ENCODE data around the gene SLC37A3. TPM values are rescaled to one million over a fixed set of nuclear protein-coding genes. Genes with fewer than 3 reads are reported as not detected.
"Not testable (repeated sequence)": the region's sequence is repeated elsewhere in the genome, so short reads cannot be mapped to it uniquely, and the experiment has no call there.

SLC37A3 gene
- total RNA-seq, 1 donor from 2014 or later: 7.5 TPM

- no peak for TF ChIP-seq CTCF (IDR thresholded peaks at IDR 0.05; ENCODE audit: borderline replicate concordance)
- no peak overlapping the region for H3K27ac ChIP-seq (replicated peaks)
- no peak for DNase-seq
- no peak overlapping the region for H3K4me3 ChIP-seq
- peaks cover 16% of the 10 kb centered on the region for H3K4me1 ChIP-seq
- H3K36me3 ChIP-seq: no peaks in the 10 kb centered on the region
- intact Hi-C loops (cut with micrococcal nuclease): no loop called here
- H3K9me3 ChIP-seq (replicated peaks): peaks cover 5% of the 10 kb centered on the region
- no peaks in the 10 kb centered on the region for H3K27me3 ChIP-seq (ENCODE audit: low read depth)
Measured at GRCh38 chr7:140324714-140325113, 73.6 kb downstream of the SLC37A3 start.

- no peak overlapping the region for H3K27ac ChIP-seq (replicated peaks)
- H3K9me3 ChIP-seq (replicated peaks): peaks cover 8% of the 10 kb centered on the region
- peaks cover 16% of the 10 kb centered on the region for H3K4me1 ChIP-seq
- intact Hi-C loops (cut with micrococcal nuclease): no loop called here
- no peak for DNase-seq
- H3K36me3 ChIP-seq: no peaks in the 10 kb centered on the region
- TF ChIP-seq CTCF (IDR thresholded peaks at IDR 0.05; ENCODE audit: borderline replicate concordance): no peak
- H3K4me3 ChIP-seq: no peak overlapping the region
- no peaks in the 10 kb centered on the region for H3K27me3 ChIP-seq (ENCODE audit: low read depth)
Measured at GRCh38 chr7:140322759-140323158, 75.6 kb downstream of the SLC37A3 start.

- H3K4me3 ChIP-seq; DNase-seq; H3K9me3 ChIP-seq (replicated peaks); H3K27ac ChIP-seq (replicated peaks); H3K36me3 ChIP-seq; H3K27me3 ChIP-seq (ENCODE audit: low read depth); intact Hi-C loops (cut with micrococcal nuclease): not testable (repeated sequence)
- peaks cover 20% of the 10 kb centered on the region for H3K4me1 ChIP-seq
Measured at GRCh38 chr7:140320078-140320477, 78.3 kb downstream of the SLC37A3 start.

- no peaks in the 10 kb centered on the region for H3K36me3 ChIP-seq
- no peaks in the 10 kb centered on the region for H3K27me3 ChIP-seq (ENCODE audit: low read depth)
- no peak overlapping the region for H3K27ac ChIP-seq (replicated peaks)
- intact Hi-C loops (cut with micrococcal nuclease): no loop called here
- H3K4me1 ChIP-seq: peaks cover 20% of the 10 kb centered on the region
- no peak for DNase-seq
- H3K9me3 ChIP-seq (replicated peaks): peaks cover 8% of the 10 kb centered on the region
- TF ChIP-seq CTCF (IDR thresholded peaks at IDR 0.05; ENCODE audit: borderline replicate concordance): no peak
- H3K4me3 ChIP-seq: no peak overlapping the region
Measured at GRCh38 chr7:140317999-140318398, 80.3 kb downstream of the SLC37A3 start.

- Histone ChIP-seq H3K27ac (replicated peaks) (no peak overlapping the region), H3K36me3 (peaks cover under 1% of the 10 kb centered on the region), H3K4me3 (no peak overlapping the region), H3K4me1 (peaks cover 18% of the 10 kb centered on the region), H3K9me3 (replicated peaks) (peaks cover 11% of the 10 kb centered on the region), H3K27me3 (ENCODE audit: low read depth) (no peaks in the 10 kb centered on the region)
- intact Hi-C loops (cut with micrococcal nuclease): no loop called here
- no peak for DNase-seq
- no peak for TF ChIP-seq CTCF (IDR thresholded peaks at IDR 0.05; ENCODE audit: borderline replicate concordance)
Measured at GRCh38 chr7:140317597-140317996, 80.7 kb downstream of the SLC37A3 start.

GRCh38 chr7:140316165-140316661 lies 82.1 kb downstream of the SLC37A3 start:
- Histone ChIP-seq H3K36me3 (peaks cover 8% of the 10 kb centered on the region), H3K27ac (replicated peaks) (peak overlapping the region; percentile 36), H3K27me3 (ENCODE audit: low read depth) (no peaks in the 10 kb centered on the region), H3K9me3 (replicated peaks) (peaks cover 21% of the 10 kb centered on the region), H3K4me1 (peaks cover 18% of the 10 kb centered on the region), H3K4me3 (peak overlapping the region; percentile 42)
- no peak for TF ChIP-seq CTCF (IDR thresholded peaks at IDR 0.05; ENCODE audit: borderline replicate concordance)
- intact Hi-C loops (cut with micrococcal nuclease): no loop called here
- DNase-seq: peak; percentile 44
